Endothelial cell (in vitro differentiated cells): ENCODE data around the gene GNG13. TPM values are rescaled to one million over a fixed set of nuclear protein-coding genes. Genes with fewer than 3 reads are reported as not detected.

Experiments
- DNase-seq: peaks from one replicate; pipeline ENCODE4 v3.0.0; 2021; ENCODE audit warnings: low spot score
- H3K27ac Mint-ChIP-seq: one replicate; pipeline ENCODE4 v1.8.0; 2021; ENCODE audit warnings: mixed read lengths, inconsistent platforms; ENCODE audit not compliant: unreplicated experiment
- H3K27me3 Mint-ChIP-seq: one replicate; pipeline ENCODE4 v1.8.0; 2021; ENCODE audit warnings: mild to moderate bottlenecking, moderate library complexity, mixed read lengths, inconsistent platforms; ENCODE audit not compliant: unreplicated experiment
- H3K36me3 Mint-ChIP-seq: one replicate; pipeline ENCODE4 v1.8.0; 2021; ENCODE audit warnings: mild to moderate bottlenecking, low read depth, mixed read lengths, inconsistent platforms; ENCODE audit not compliant: unreplicated experiment
- H3K4me1 Mint-ChIP-seq: one replicate; pipeline ENCODE4 v1.8.0; 2021; ENCODE audit warnings: mild to moderate bottlenecking, mixed read lengths, inconsistent platforms; ENCODE audit not compliant: unreplicated experiment
- H3K4me3 Mint-ChIP-seq: one replicate; pipeline ENCODE4 v1.8.0; 2021; ENCODE audit warnings: mild to moderate bottlenecking, mixed read lengths, inconsistent platforms; ENCODE audit not compliant: unreplicated experiment
- H3K9me3 Mint-ChIP-seq: one replicate; pipeline ENCODE4 v1.8.0; 2021; ENCODE audit warnings: mixed read lengths, inconsistent platforms; ENCODE audit not compliant: unreplicated experiment
- CTCF ChIP-seq: fragments of 200-600 bp; sonication (generic); IDR thresholded peaks from one replicate; pipeline ENCODE4 v1.5.0; 2021; ENCODE audit warnings: antibody characterized with exemption; ENCODE audit not compliant: unreplicated experiment
- total RNA-seq: library from RNA; stranded (reverse); fragmentation: NEBNext Ultra II Directional; extraction: Animal tissue kit (Norgen Biotek cat#: 25700); gene quantifications from one replicate; pipeline ENCODE4 v1.2.1, GENCODE V29; 2021; ENCODE audit not compliant: unreplicated experiment

The GNG13 gene
- total RNA-seq, 1 donor from 2014 or later = not detected

- no peak for TF ChIP-seq CTCF
- H3K27me3 Mint-ChIP-seq = no peaks in the 10 kb centered on the region
- no peak for DNase-seq
- no peaks in the 10 kb centered on the region for H3K4me1 Mint-ChIP-seq
- H3K4me3 Mint-ChIP-seq = no peak overlapping the region
- no peaks in the 10 kb centered on the region for H3K9me3 Mint-ChIP-seq
- H3K27ac Mint-ChIP-seq = no peak overlapping the region
- H3K36me3 Mint-ChIP-seq = no peaks in the 10 kb centered on the region
These were observed 17.6 kb upstream of the GNG13 start for GRCh38 chr16:818132-818531.

GRCh38 chr16:817001-817906 lies 16.7 kb upstream of the GNG13 start:
- Mint-ChIP-seq H3K36me3 (no peaks in the 10 kb centered on the region), H3K9me3 (no peaks in the 10 kb centered on the region), H3K27me3 (peaks cover 3% of the 10 kb centered on the region), H3K27ac (no peak overlapping the region), H3K4me3 (no peak overlapping the region), H3K4me1 (no peaks in the 10 kb centered on the region)
- DNase-seq = no peak
- TF ChIP-seq CTCF = no peak

- no peaks in the 10 kb centered on the region for H3K9me3 Mint-ChIP-seq
- no peak overlapping the region for H3K27ac Mint-ChIP-seq
- no peak overlapping the region for H3K4me3 Mint-ChIP-seq
- DNase-seq = no peak
- no peaks in the 10 kb centered on the region for H3K4me1 Mint-ChIP-seq
- no peaks in the 10 kb centered on the region for H3K36me3 Mint-ChIP-seq
- H3K27me3 Mint-ChIP-seq = peaks cover 3% of the 10 kb centered on the region
- no peak for TF ChIP-seq CTCF
These were observed 15.3 kb upstream of the GNG13 start for GRCh38 chr16:815861-816260.

- Mint-ChIP-seq H3K27me3 (peaks cover 3% of the 10 kb centered on the region), H3K27ac (no peak overlapping the region), H3K4me3 (no peak overlapping the region), H3K4me1 (no peaks in the 10 kb centered on the region), H3K9me3 (no peaks in the 10 kb centered on the region), H3K36me3 (no peaks in the 10 kb centered on the region)
- no peak for TF ChIP-seq CTCF
- no peak for DNase-seq
These were observed 14.4 kb upstream of the GNG13 start for GRCh38 chr16:814974-815373.

GRCh38 chr16:813916-814412 lies 13.4 kb upstream of the GNG13 start:
- Mint-ChIP-seq H3K36me3 (no peaks in the 10 kb centered on the region), H3K27ac (no peak overlapping the region), H3K4me1 (peaks cover 2% of the 10 kb centered on the region), H3K9me3 (no peaks in the 10 kb centered on the region), H3K4me3 (no peak overlapping the region), H3K27me3 (peaks cover 3% of the 10 kb centered on the region)
- peak; percentile 19 for TF ChIP-seq CTCF
- DNase-seq = no peak
